H1 (cell line): ENCODE results near the gene HAT1. TPM values are rescaled to one million over a fixed set of nuclear protein-coding genes. Genes with fewer than 3 reads are reported as not detected.

Source experiments
- CTCF ChIA-PET: fragments of 300-600 bp; sonication (Branson Sonifier 250); formaldehyde crosslinking; loops from one replicate; lab custom pipeline; 2021; ENCODE audit not compliant: partially characterized antibody; lab: Charles Lee
- POLR2A ChIA-PET: fragments of 300-600 bp; sonication (Branson Sonifier 250); formaldehyde crosslinking; loops from one replicate; lab custom pipeline; 2021; ENCODE audit warnings: inconsistent platforms; ENCODE audit not compliant: partially characterized antibody; lab: Charles Lee
- DNase-seq, 2 experiments: peaks; one replicate each; pipeline versions ENCODE4 v3.0.0 to v3.0.0-alpha.2; 2010 to 2022; ENCODE audit warnings: low spot score in 2 of 2, low read depth in 1 of 2, mixed read lengths in 1 of 2
- FAIRE-seq: peaks from 2 replicates; lab custom pipeline; 2011; peaks lifted over from hg19 to GRCh38; lab: Jason Lieb, UNC
- H2AFZ ChIP-seq: 2 replicates; pipeline ENCODE4 v1.8.1; 2012; ENCODE audit warnings: low read length, inconsistent platforms
- H2AK5ac ChIP-seq: 2 replicates; pipeline ENCODE4 v1.6.1; 2013; ENCODE audit warnings: low read depth, low read length
- H2BK120ac ChIP-seq: replicated peaks from 2 replicates; pipeline ENCODE3; 2013; ENCODE audit warnings: low read depth, low read length, inconsistent platforms
- H2BK12ac ChIP-seq: 2 replicates; pipeline ENCODE4 v1.6.1; 2013; ENCODE audit warnings: low read depth, low read length
- H2BK15ac ChIP-seq: 2 replicates; pipeline ENCODE4 v1.6.1; 2013; ENCODE audit warnings: low read length
- H2BK20ac ChIP-seq: 2 replicates; pipeline ENCODE4 v1.6.1; 2013; ENCODE audit warnings: low read length
- H2BK5ac ChIP-seq: 2 replicates; pipeline ENCODE4 v1.6.1; 2013; ENCODE audit warnings: low read depth, low read length
- H3K14ac ChIP-seq: 2 replicates; pipeline ENCODE4 v1.6.1; 2013; ENCODE audit warnings: inconsistent platforms; ENCODE audit not compliant: insufficient read length
- H3K18ac ChIP-seq: 2 replicates; pipeline ENCODE4 v1.6.1; 2013; ENCODE audit warnings: low read length; ENCODE audit errors: extremely low read depth
- H3K23ac ChIP-seq: 2 replicates; pipeline ENCODE4 v1.6.1; 2013; ENCODE audit warnings: inconsistent platforms; ENCODE audit not compliant: insufficient read length
- H3K23me2 ChIP-seq: 2 replicates; pipeline ENCODE4 v1.6.1; 2013; ENCODE audit warnings: low read depth, low read length
- H3K27ac ChIP-seq: 2 replicates; pipeline ENCODE4 v1.6.1; 2011; ENCODE audit warnings: low read depth, low read length, inconsistent platforms
- H3K27me3 ChIP-seq, 4 experiments: replicated peaks in 1 of 4; 1 replicate in 1 of 4; 2 replicates in 3 of 4; pipeline versions ENCODE4 v1.6.1 to v1.8.1; 2011 to 2013; ENCODE audit warnings: low read length in 3 of 4, mild to moderate bottlenecking in 3 of 4, inconsistent platforms in 2 of 4, mixed read lengths in 2 of 4, moderate library complexity in 1 of 4; ENCODE audit not compliant: control insufficient read depth in 3 of 4, insufficient read depth in 3 of 4; ENCODE audit errors: extremely low read depth in 1 of 4
- H3K36me3 ChIP-seq, 4 experiments: 2 replicates each; pipeline versions ENCODE4 v1.6.1 to v1.8.1; 2011 to 2013; ENCODE audit warnings: mild to moderate bottlenecking in 4 of 4, low read length in 3 of 4, moderate library complexity in 2 of 4, control low read depth in 1 of 4, inconsistent platforms in 1 of 4; ENCODE audit not compliant: insufficient read depth in 4 of 4, control insufficient read depth in 2 of 4
- H3K4ac ChIP-seq: replicated peaks from 2 replicates; pipeline ENCODE3; 2013; ENCODE audit warnings: low read length, low read depth, mixed read lengths, inconsistent platforms; ENCODE audit not compliant: insufficient read length
- H3K4me1 ChIP-seq, 4 experiments: replicated peaks in 1 of 4; 1 replicate in 1 of 4; 2 replicates in 3 of 4; pipeline versions ENCODE4 v1.6.1 to v1.8.1; 2011 to 2013; ENCODE audit warnings: low read length in 3 of 4, inconsistent platforms in 2 of 4, mixed read lengths in 1 of 4; ENCODE audit not compliant: insufficient read depth in 4 of 4, control insufficient read depth in 3 of 4
- H3K4me2 ChIP-seq, 2 experiments: 2 replicates each; pipeline versions ENCODE4 v1.6.1 to v1.8.1; 2011 to 2013; ENCODE audit warnings: low read depth in 2 of 2, low read length in 2 of 2, control low read depth in 1 of 2, inconsistent platforms in 1 of 2, mild to moderate bottlenecking in 1 of 2; ENCODE audit not compliant: insufficient read depth in 1 of 2
- H3K4me3 ChIP-seq, 4 experiments: fragments of 200-600, 300-600 bp in 1 of 4; sonication (generic), shearing (Covaris generic), sonication (Bioruptor Twin) in 1 of 4; 2 replicates each; pipeline versions ENCODE4 v1.5.1 to v1.8.1; 2011 to 2016; ENCODE audit warnings: low read length in 4 of 4, low read depth in 3 of 4, control low read depth in 2 of 4, inconsistent platforms in 2 of 4, mild to moderate bottlenecking in 2 of 4, mixed read lengths in 1 of 4, moderate library complexity in 1 of 4; ENCODE audit not compliant: insufficient read depth in 2 of 4; ENCODE audit errors: extremely low read depth in 1 of 4
- H3K56ac ChIP-seq: replicated peaks from 2 replicates; pipeline ENCODE3; 2013; ENCODE audit warnings: low read depth, mild to moderate bottlenecking, mixed read lengths, low read length, inconsistent platforms; ENCODE audit not compliant: insufficient read length
- H3K79me1 ChIP-seq: 2 replicates; pipeline ENCODE4 v1.6.1; 2013; ENCODE audit warnings: low read depth, low read length, control low read depth
- H3K79me2 ChIP-seq, 2 experiments: 2 replicates each; pipeline versions ENCODE4 v1.6.1 to v1.8.1; 2012 to 2013; ENCODE audit warnings: low read length in 2 of 2, mild to moderate bottlenecking in 2 of 2, inconsistent platforms in 1 of 2; ENCODE audit not compliant: insufficient read depth in 2 of 2, control insufficient read depth in 1 of 2
- H3K9ac ChIP-seq, 4 experiments: replicated peaks in 1 of 4; 1 replicate in 1 of 4; 2 replicates in 3 of 4; pipeline versions ENCODE4 v1.6.1 to v1.8.1; 2011 to 2013; ENCODE audit warnings: low read depth in 3 of 4, low read length in 3 of 4, control low read depth in 2 of 4, mild to moderate bottlenecking in 2 of 4, moderate library complexity in 2 of 4, inconsistent platforms in 1 of 4; ENCODE audit errors: extremely low read depth in 1 of 4
- H3K9me3 ChIP-seq, 2 experiments: 2 replicates each; pipeline versions ENCODE4 v1.6.1 to v1.8.1; 2012 to 2013; ENCODE audit warnings: mild to moderate bottlenecking in 2 of 2, moderate library complexity in 2 of 2, control low read depth in 1 of 2, inconsistent platforms in 1 of 2, low read depth in 1 of 2, low read length in 1 of 2, mixed read lengths in 1 of 2; ENCODE audit not compliant: insufficient read depth in 2 of 2
- H4K20me1 ChIP-seq, 2 experiments: replicated peaks in 1 of 2; 2 replicates each; pipeline versions ENCODE3 to v1.8.1; 2011 to 2013; ENCODE audit warnings: inconsistent platforms in 2 of 2, low read length in 2 of 2, mild to moderate bottlenecking in 1 of 2; ENCODE audit not compliant: insufficient read depth in 2 of 2, control insufficient read depth in 1 of 2
- H4K5ac ChIP-seq: 2 replicates; pipeline ENCODE4 v1.6.1; 2013; ENCODE audit warnings: low read length, low read depth, mixed read lengths, inconsistent platforms; ENCODE audit not compliant: insufficient read length
- H4K8ac ChIP-seq: 2 replicates; pipeline ENCODE4 v1.8.0; 2013; ENCODE audit warnings: mild to moderate bottlenecking, moderate library complexity, low read length, inconsistent platforms; ENCODE audit not compliant: insufficient read depth; ENCODE audit errors: extremely low read depth
- H4K91ac ChIP-seq: replicated peaks from 2 replicates; pipeline ENCODE3; 2013; ENCODE audit warnings: low read length, mixed read lengths, inconsistent platforms; ENCODE audit not compliant: insufficient read length
- SIN3A ChIP-seq, 2 experiments: IDR thresholded peaks in 1 of 2; conservative IDR thresholded peaks in 1 of 2; 2 replicates each; pipeline ENCODE4 v1.6.1; 2011 to 2012; ENCODE audit warnings: low read length in 2 of 2, improper control_type of control experiment in 1 of 2, low read depth in 1 of 2, mild to moderate bottlenecking in 1 of 2
- SP1 ChIP-seq: IDR thresholded peaks from 2 replicates; pipeline ENCODE4 v1.6.1; 2011; ENCODE audit warnings: low read depth, low read length
- WGBS, 2 experiments: shearing (Covaris generic) in 1 of 2; methylation state at CpG; one replicate each; pipeline versions ENCODE4 v1.1.6 to v1.1.7; 2013 to 2015; ENCODE audit warnings: low lambda C conversion rate in 2 of 2, mixed read lengths in 2 of 2, inconsistent platforms in 1 of 2, low coverage in 1 of 2, missing lambda C conversion rate in 1 of 2; ENCODE audit not compliant: insufficient replicate concordance in 2 of 2, insufficient coverage in 1 of 2, insufficient read length in 1 of 2; ENCODE audit errors: extremely low coverage in 1 of 2, missing lambda C conversion rate in 1 of 2; 5-methylcytosine and 5-hydroxymethylcytosine counted together
- polyA plus RNA-seq, 7 experiments: library from polyadenylated mRNA; depleted of rRNA in 3 of 7; stranded (reverse) in 5 of 7; unstranded in 2 of 7; fragments of >200 nt in 5 of 7; fragments of 200-250 nt in 2 of 7; gene quantifications; 1 replicate in 5 of 7; 2 replicates in 1 of 7; 4 replicates in 1 of 7; pipeline versions ENCODE4 v1.2.1 to v1.2.3, GENCODE V29; 2011 to 2013; ENCODE audit warnings: missing spikeins in 2 of 7, mixed read lengths in 2 of 7
- total RNA-seq: library from RNA; stranded (reverse); fragmentation: NEBNext Ultra II Directional; extraction: Animal tissue kit (Norgen Biotek cat#: 25700); gene quantifications from 2 replicates; pipeline ENCODE4 v1.2.1, GENCODE V29; 2021
- TF ChIP-seq, protein P1 (sequence below), 3 experiments: IDR thresholded peaks; 1 replicate in 2 of 3; 2 replicates in 1 of 3; pipeline versions ENCODE4 v1.5.1 to v1.6.1; 2011; ENCODE audit warnings: low read length in 3 of 3, mild to moderate bottlenecking in 3 of 3, inconsistent platforms in 2 of 3, low read depth in 1 of 3, moderate library complexity in 1 of 3; ENCODE audit not compliant: insufficient read depth in 1 of 3; ENCODE audit errors: control extremely low read depth in 1 of 3
- TF ChIP-seq, protein P2 (sequence below): IDR thresholded peaks from 2 replicates; pipeline ENCODE4 v1.6.1; 2011; ENCODE audit warnings: low read length, improper control_type of control experiment

The HAT1 gene
- total and polyA plus RNA-seq, 2 of the 8 experiments (the other 6 are each of a cell fraction or from before 2014, with no cell fraction given), result 44.6 to 74.2 TPM

GRCh38 chr2:171894612-171894947, 27.7 kb upstream of the HAT1 start:
- H3K27me3 ChIP-seq, result no peaks in the 10 kb centered on the region
- H3K4me1 ChIP-seq, result peaks cover 0 to 6% (median 2%) of the 10 kb centered on the region in 4 experiments; a peak in 2 of 7 replicates
- no peaks in the 10 kb centered on the region for H3K79me2 ChIP-seq
- peak overlapping the region; percentile 58; the same call in 1 of the 2 replicates for H2AFZ ChIP-seq
- no peak overlapping the region for H2BK20ac ChIP-seq
- peak overlapping the region; percentile 75 to 97 (median 82) for H3K4me3 ChIP-seq
- H3K56ac ChIP-seq, result no peak overlapping the region
- no peak for DNase-seq
- H3K36me3 ChIP-seq, result no peaks in the 10 kb centered on the region; a peak in 2 of 8 replicates
- H3K9ac ChIP-seq, result peak overlapping the region; percentile 38 to 77 (median 56)
- H2BK12ac ChIP-seq, result no peak overlapping the region
- no peak overlapping the region for H3K14ac ChIP-seq
- no peak overlapping the region for H3K4ac ChIP-seq
- FAIRE-seq, result no peak
- no peak overlapping the region for H4K91ac ChIP-seq
- CTCF ChIA-PET, result interaction anchor here (1.2 to 1.3 kb wide), 2 partner anchors 14 to 191 kb away, joined by 3 to 4 read pairs; no protein-coding TSS in a partner anchor
- no peak overlapping the region for H4K5ac ChIP-seq
- POLR2A ChIA-PET, result interaction anchor here (0.7 to 1.5 kb wide), 4 partner anchors 28 to 510 kb away, joined by 3 to 13 read pairs (median 3); partner anchors contain the start of gene HAT1
- 60% methylated on average over 10 of the region's 10 CpGs; no CpG with 5 or more reads in 1 of the 2 experiments for WGBS, 2 experiments
- H2AK5ac ChIP-seq, result no peak overlapping the region
- H3K18ac ChIP-seq, result no peak overlapping the region
- H3K9me3 ChIP-seq, result peaks cover 0 to 8% of the 10 kb centered on the region in 2 experiments; a peak in 2 of 4 replicates
- no peak overlapping the region for H4K8ac ChIP-seq
- no peak overlapping the region for H2BK15ac ChIP-seq
- H2BK120ac ChIP-seq, result no peak overlapping the region
- H3K23ac ChIP-seq, result no peak overlapping the region
- H3K27ac ChIP-seq, result no peak overlapping the region
- no peaks in the 10 kb centered on the region for H3K79me1 ChIP-seq
- H4K20me1 ChIP-seq, result no peaks in the 10 kb centered on the region
- no peak overlapping the region for H2BK5ac ChIP-seq
- peak overlapping the region; percentile 63 to 82 for H3K4me2 ChIP-seq
- peaks cover 3% of the 10 kb centered on the region for H3K23me2 ChIP-seq
- TF ChIP-seq, protein P1, sequence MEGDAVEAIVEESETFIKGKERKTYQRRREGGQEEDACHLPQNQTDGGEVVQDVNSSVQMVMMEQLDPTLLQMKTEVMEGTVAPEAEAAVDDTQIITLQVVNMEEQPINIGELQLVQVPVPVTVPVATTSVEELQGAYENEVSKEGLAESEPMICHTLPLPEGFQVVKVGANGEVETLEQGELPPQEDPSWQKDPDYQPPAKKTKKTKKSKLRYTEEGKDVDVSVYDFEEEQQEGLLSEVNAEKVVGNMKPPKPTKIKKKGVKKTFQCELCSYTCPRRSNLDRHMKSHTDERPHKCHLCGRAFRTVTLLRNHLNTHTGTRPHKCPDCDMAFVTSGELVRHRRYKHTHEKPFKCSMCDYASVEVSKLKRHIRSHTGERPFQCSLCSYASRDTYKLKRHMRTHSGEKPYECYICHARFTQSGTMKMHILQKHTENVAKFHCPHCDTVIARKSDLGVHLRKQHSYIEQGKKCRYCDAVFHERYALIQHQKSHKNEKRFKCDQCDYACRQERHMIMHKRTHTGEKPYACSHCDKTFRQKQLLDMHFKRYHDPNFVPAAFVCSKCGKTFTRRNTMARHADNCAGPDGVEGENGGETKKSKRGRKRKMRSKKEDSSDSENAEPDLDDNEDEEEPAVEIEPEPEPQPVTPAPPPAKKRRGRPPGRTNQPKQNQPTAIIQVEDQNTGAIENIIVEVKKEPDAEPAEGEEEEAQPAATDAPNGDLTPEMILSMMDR (IDR thresholded peaks at IDR 0.05; ENCODE audit: control extremely low read depth in 1 of 3, insufficient read depth in 1 of 3, low read depth in 1 of 3, low read length in 3 of 3), result no peak
- no peak for TF ChIP-seq SIN3A (conservative IDR thresholded peaks at IDR 0.05 in 1 of 2, IDR thresholded peaks at IDR 0.05 in 1 of 2; ENCODE audit: low read depth in 1 of 2, low read length in 2 of 2)
- no peak for TF ChIP-seq SP1
- TF ChIP-seq, protein P2, sequence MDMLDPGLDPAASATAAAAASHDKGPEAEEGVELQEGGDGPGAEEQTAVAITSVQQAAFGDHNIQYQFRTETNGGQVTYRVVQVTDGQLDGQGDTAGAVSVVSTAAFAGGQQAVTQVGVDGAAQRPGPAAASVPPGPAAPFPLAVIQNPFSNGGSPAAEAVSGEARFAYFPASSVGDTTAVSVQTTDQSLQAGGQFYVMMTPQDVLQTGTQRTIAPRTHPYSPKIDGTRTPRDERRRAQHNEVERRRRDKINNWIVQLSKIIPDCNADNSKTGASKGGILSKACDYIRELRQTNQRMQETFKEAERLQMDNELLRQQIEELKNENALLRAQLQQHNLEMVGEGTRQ, result no peak
